OCI-LY1 (cell line): ENCODE data around the gene IFI27.

Experiments used
- H2AFZ ChIP-seq: fragments of 200-600 bp; sonication (generic), shearing (Covaris generic); 2 replicates; pipeline ENCODE4 v1.6.0; 2014; ENCODE audit warnings: antibody characterized with exemption, mild to moderate bottlenecking, low read length
- H3F3A ChIP-seq: fragments of 200-600 bp; sonication (generic), shearing (Covaris generic); 2 replicates; pipeline ENCODE4 v1.6.0; 2014; ENCODE audit warnings: mild to moderate bottlenecking, antibody characterized with exemption, low read length, moderate library complexity; ENCODE audit not compliant: insufficient read depth
- H3K27ac ChIP-seq: fragments of 200-600 bp; sonication (generic); 2 replicates; pipeline ENCODE4 v1.5.1; 2014; ENCODE audit warnings: low read length, mixed run types, mild to moderate bottlenecking, low read depth; ENCODE audit not compliant: poor library complexity, severe bottlenecking
- H3K27me3 ChIP-seq: fragments of 200-600 bp; sonication (generic); 2 replicates; pipeline ENCODE4 v1.6.0; 2014; ENCODE audit warnings: antibody characterized with exemption, mild to moderate bottlenecking, low read length, moderate library complexity; ENCODE audit not compliant: insufficient read depth
- H3K36me3 ChIP-seq: fragments of 200-600 bp; sonication (generic); 2 replicates; pipeline ENCODE4 v1.6.1; 2014; ENCODE audit warnings: mild to moderate bottlenecking, antibody characterized with exemption, low read length, moderate library complexity, mixed read lengths; ENCODE audit not compliant: insufficient read depth
- H3K4me1 ChIP-seq: fragments of 200-600 bp; sonication (generic); 2 replicates; pipeline ENCODE4 v1.5.1; 2014; ENCODE audit warnings: mild to moderate bottlenecking, low read length, moderate library complexity; ENCODE audit not compliant: insufficient read depth, severe bottlenecking
- H3K4me2 ChIP-seq: fragments of 200-600 bp; sonication (generic), shearing (Covaris generic); 2 replicates; pipeline ENCODE4 v1.6.1; 2014; ENCODE audit warnings: low read length
- H3K4me3 ChIP-seq: fragments of 200-600 bp; sonication (generic); 2 replicates; pipeline ENCODE4 v1.5.1; 2014; ENCODE audit warnings: low read length, low read depth, mild to moderate bottlenecking, mixed read lengths; ENCODE audit not compliant: poor library complexity, severe bottlenecking
- H3K79me2 ChIP-seq: fragments of 200-600 bp; shearing (Covaris generic); 2 replicates; pipeline ENCODE4 v1.6.1; 2016; ENCODE audit warnings: mixed run types, low read length, mixed read lengths; ENCODE audit not compliant: insufficient read depth
- H3K9ac ChIP-seq: fragments of 200-600 bp; sonication (generic), shearing (Covaris generic); 2 replicates; pipeline ENCODE4 v1.6.1; 2014; ENCODE audit warnings: mild to moderate bottlenecking, low read length, mixed read lengths
- H3K9me2 ChIP-seq: fragments of 200-600 bp; sonication (generic), shearing (Covaris generic); 2 replicates; pipeline ENCODE4 v1.6.1; 2014; ENCODE audit warnings: low read depth, mild to moderate bottlenecking, low read length, mixed read lengths
- H3K9me3 ChIP-seq: fragments of 200-600 bp; shearing (Covaris generic); 2 replicates; pipeline ENCODE4 v1.6.1; 2014; ENCODE audit warnings: low read length, mixed read lengths
- H4K20me1 ChIP-seq: fragments of 200-600 bp; sonication (generic), shearing (Covaris generic); 2 replicates; pipeline ENCODE4 v1.6.0; 2016; ENCODE audit warnings: mild to moderate bottlenecking, low read length; ENCODE audit not compliant: insufficient read depth
- EZH2 ChIP-seq: fragments of 200-600 bp; sonication (generic), shearing (Covaris generic); IDR thresholded peaks from 2 replicates; pipeline ENCODE4 v1.8.0; 2017; ENCODE audit warnings: borderline replicate concordance, mixed run types, mild to moderate bottlenecking, antibody characterized with exemption, low read length, moderate library complexity, mixed read lengths
- TF ChIP-seq, protein P1 (sequence below): fragments of 200-600 bp; sonication (generic), shearing (Covaris generic); IDR thresholded peaks from 2 replicates; pipeline ENCODE4 v1.5.1; 2017; ENCODE audit warnings: mild to moderate bottlenecking, antibody characterized with exemption, low read length, moderate library complexity, mixed read lengths

IFI27 gene

DNA sequence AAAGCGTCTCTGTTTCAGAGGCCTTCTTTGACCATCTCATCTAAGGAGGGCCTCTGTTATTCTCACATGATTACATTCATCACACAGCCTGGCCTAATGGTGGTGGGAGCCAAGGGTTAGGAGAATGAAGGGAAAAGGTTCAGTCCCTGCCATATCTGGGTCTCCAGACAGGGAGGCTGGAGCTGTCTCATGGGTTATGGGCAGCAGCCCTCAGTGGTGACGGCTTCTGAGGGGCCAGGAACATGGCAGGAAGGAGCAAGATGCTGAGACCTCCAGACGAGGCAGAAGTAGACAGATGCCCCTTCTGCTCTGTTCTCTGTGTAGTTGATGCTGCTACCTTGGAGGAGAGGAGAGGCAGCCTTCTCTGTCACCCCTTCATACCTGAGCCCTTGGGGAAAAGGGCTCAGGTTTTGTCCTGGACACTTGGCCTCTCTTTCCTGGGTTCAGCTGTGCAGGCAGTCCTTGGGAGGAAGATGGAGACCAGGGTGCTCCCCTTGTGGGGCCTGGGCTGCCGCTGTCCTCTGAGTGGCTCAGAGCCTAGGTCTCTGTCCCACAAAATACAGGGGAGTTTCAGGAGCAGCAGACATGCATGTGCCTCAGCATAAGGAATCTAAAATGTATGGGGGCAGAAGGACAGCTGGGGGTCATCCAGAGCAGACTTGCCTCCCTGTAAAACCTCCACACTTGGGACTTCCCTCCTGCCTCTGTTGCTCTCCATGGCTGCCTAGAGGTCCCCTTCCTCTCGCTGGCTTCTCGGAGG, 15.3 kb downstream of the IFI27 start:
- no peak overlapping the region for H3K27ac ChIP-seq
- no peaks in the 10 kb centered on the region for H3K36me3 ChIP-seq
- TF ChIP-seq EZH2 = no peak
- TF ChIP-seq, protein P1, sequence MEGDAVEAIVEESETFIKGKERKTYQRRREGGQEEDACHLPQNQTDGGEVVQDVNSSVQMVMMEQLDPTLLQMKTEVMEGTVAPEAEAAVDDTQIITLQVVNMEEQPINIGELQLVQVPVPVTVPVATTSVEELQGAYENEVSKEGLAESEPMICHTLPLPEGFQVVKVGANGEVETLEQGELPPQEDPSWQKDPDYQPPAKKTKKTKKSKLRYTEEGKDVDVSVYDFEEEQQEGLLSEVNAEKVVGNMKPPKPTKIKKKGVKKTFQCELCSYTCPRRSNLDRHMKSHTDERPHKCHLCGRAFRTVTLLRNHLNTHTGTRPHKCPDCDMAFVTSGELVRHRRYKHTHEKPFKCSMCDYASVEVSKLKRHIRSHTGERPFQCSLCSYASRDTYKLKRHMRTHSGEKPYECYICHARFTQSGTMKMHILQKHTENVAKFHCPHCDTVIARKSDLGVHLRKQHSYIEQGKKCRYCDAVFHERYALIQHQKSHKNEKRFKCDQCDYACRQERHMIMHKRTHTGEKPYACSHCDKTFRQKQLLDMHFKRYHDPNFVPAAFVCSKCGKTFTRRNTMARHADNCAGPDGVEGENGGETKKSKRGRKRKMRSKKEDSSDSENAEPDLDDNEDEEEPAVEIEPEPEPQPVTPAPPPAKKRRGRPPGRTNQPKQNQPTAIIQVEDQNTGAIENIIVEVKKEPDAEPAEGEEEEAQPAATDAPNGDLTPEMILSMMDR = no peak
- H3K27me3 ChIP-seq = peaks cover 3% of the 10 kb centered on the region; the same call in 1 of the 2 replicates
- H3K9me3 ChIP-seq = no peaks in the 10 kb centered on the region
- H3K9ac ChIP-seq = no peak overlapping the region
- H3K9me2 ChIP-seq = no peaks in the 10 kb centered on the region
- no peak overlapping the region for H3K4me3 ChIP-seq
- no peak overlapping the region for H2AFZ ChIP-seq
- no peaks in the 10 kb centered on the region for H3F3A ChIP-seq
- H3K4me1 ChIP-seq = peaks cover 13% of the 10 kb centered on the region
- no peaks in the 10 kb centered on the region for H4K20me1 ChIP-seq
- no peak overlapping the region for H3K4me2 ChIP-seq
- no peaks in the 10 kb centered on the region for H3K79me2 ChIP-seq

DNA sequence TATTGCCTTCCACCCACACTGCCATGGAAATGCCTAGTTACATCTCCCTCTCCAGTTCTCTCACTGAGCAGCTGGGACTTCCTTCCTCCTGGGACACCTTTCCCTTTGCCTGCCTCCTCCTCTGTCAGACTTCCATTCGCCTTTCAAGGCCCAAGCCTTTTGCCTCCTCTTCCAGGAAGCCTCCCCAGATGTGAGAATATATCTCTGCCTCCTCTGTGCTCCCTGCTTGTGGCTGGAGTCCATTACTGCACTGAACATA, 15.8 kb downstream of the IFI27 start:
- H4K20me1 ChIP-seq = no peaks in the 10 kb centered on the region
- no peak overlapping the region for H3K27ac ChIP-seq
- no peak overlapping the region for H3K9ac ChIP-seq
- H2AFZ ChIP-seq = no peak overlapping the region
- peaks cover 13% of the 10 kb centered on the region for H3K4me1 ChIP-seq
- H3K4me3 ChIP-seq = no peak overlapping the region
- H3K27me3 ChIP-seq = peaks cover 3% of the 10 kb centered on the region; the same call in 1 of the 2 replicates
- H3K9me2 ChIP-seq = no peaks in the 10 kb centered on the region
- no peak for TF ChIP-seq EZH2
- TF ChIP-seq, protein P1 = no peak
- H3F3A ChIP-seq = no peaks in the 10 kb centered on the region
- H3K4me2 ChIP-seq = no peak overlapping the region
- no peaks in the 10 kb centered on the region for H3K36me3 ChIP-seq
- no peaks in the 10 kb centered on the region for H3K9me3 ChIP-seq
- H3K79me2 ChIP-seq = no peaks in the 10 kb centered on the region

DNA sequence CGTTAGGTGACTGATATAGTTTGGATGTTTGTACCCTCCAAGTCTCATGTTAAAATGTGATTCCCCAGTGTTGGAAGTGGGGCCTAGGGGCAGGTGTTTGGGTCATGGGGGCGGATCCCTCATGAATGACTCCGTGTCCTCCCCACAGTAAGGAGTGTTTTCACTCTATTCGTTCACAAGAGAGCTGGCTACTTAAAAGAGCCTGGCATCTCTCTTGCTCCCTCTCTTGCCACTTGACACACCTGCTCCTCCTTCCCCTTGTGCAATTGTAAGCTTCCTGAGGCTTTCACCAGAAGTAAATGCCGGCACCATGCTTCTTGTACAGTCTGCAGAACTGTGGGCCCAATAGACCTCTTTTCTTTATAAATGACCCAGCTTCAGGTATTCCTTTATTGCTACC, 16.3 kb downstream of the IFI27 start:
- H3K4me1 ChIP-seq = peaks cover 13% of the 10 kb centered on the region
- no peaks in the 10 kb centered on the region for H3K9me2 ChIP-seq
- H3F3A ChIP-seq = no peaks in the 10 kb centered on the region
- H3K4me3 ChIP-seq = no peak overlapping the region
- H3K9me3 ChIP-seq = no peaks in the 10 kb centered on the region
- no peak overlapping the region for H3K9ac ChIP-seq
- no peak overlapping the region for H3K4me2 ChIP-seq
- 0 out of 2 replicates have a peak, but pooled peaks cover 3% of the 10 kb centered on the region for H3K27me3 ChIP-seq
- H3K27ac ChIP-seq = no peak overlapping the region
- H3K79me2 ChIP-seq = no peaks in the 10 kb centered on the region
- no peaks in the 10 kb centered on the region for H4K20me1 ChIP-seq
- no peak overlapping the region for H2AFZ ChIP-seq
- no peak for TF ChIP-seq EZH2
- TF ChIP-seq, protein P1 = no peak
- H3K36me3 ChIP-seq = no peaks in the 10 kb centered on the region
